ENCODE measurements around the gene DRAP1. TPM values are rescaled to one million over a fixed set of nuclear protein-coding genes. Genes with fewer than 3 reads are reported as not detected.

DRAP1 gene
- total and polyA plus RNA-seq, 9 of the 15 experiments (the other 6 are each of a cell fraction or from before 2014, with no cell fraction given) = 9.6 to 200 (median 92.9) TPM

GRCh38 chr11:65919141-65919572 lies at the start of gene DRAP1 (continued):
- TF ChIP-seq ZBTB26 (CRISPR knock-in tag; IDR thresholded peaks at IDR 0.05) (no peak), TAF7 (tag; IDR thresholded peaks at IDR 0.05) (no peak), TFAM (CRISPR knock-in tag; conservative IDR thresholded peaks at IDR 0.05) (no peak), BRF2 (IDR thresholded peaks at IDR 0.05; ENCODE audit: borderline replicate concordance, insufficient read depth, insufficient read length) (no peak), ASH1L (IDR thresholded peaks at IDR 0.05; ENCODE audit: borderline replicate concordance, low read depth, partially characterized antibody) (no peak), ZNF197 (CRISPR knock-in tag; IDR thresholded peaks at IDR 0.05; ENCODE audit: low read depth) (no peak), CBX1 (IDR thresholded peaks at IDR 0.05; ENCODE audit: low read depth) (no peak; the same call in none of the 2 replicates), ZBTB33 (CRISPR knock-in tag; IDR thresholded peaks at IDR 0.05) (peak; percentile 90), GTF2A2 (tag; IDR thresholded peaks at IDR 0.05) (0 out of 2 replicates have a peak, but pooled peaks have one; percentile 8), RBM17 (IDR thresholded peaks at IDR 0.05; ENCODE audit: borderline replicate concordance, low read depth, low read length) (no peak), ARHGAP35 (IDR thresholded peaks at IDR 0.05; ENCODE audit: partially characterized antibody) (no peak)
